WTC11 (cell line): ENCODE measurements around the gene SRSF2. TPM values are rescaled to one million over a fixed set of nuclear protein-coding genes. Genes with fewer than 3 reads are reported as not detected.

Source experiments
- ATAC-seq: fragments of 200-7000 bp; cut with Tn5 transposase; 2 replicates; pipeline ENCODE4 v1.10.0; 2021; ENCODE audit warnings: mild to moderate bottlenecking, moderate library complexity
- CTCF ChIA-PET: fragments of 300-600 bp; sonication (Branson Sonifier 250); formaldehyde crosslinking; loops from one replicate; lab custom pipeline; 2021; ENCODE audit warnings: antibody characterized with exemption; lab: Charles Lee
- POLR2A ChIA-PET: fragments of 350-600 bp; sonication (Branson Sonifier 250); formaldehyde crosslinking; loops from one replicate; lab custom pipeline; 2021; ENCODE audit warnings: antibody characterized with exemption; lab: Charles Lee
- DNase-seq: peaks from one replicate; pipeline ENCODE4 v3.0.0; 2021; ENCODE audit warnings: low spot score
- H3K27ac Mint-ChIP-seq: 2 replicates; pipeline ENCODE4 v1.8.0; 2021; ENCODE audit warnings: mixed read lengths
- H3K27me3 Mint-ChIP-seq: 2 replicates; pipeline ENCODE4 v1.8.0; 2021; ENCODE audit warnings: low read depth, mild to moderate bottlenecking, moderate library complexity, mixed read lengths
- H3K36me3 Mint-ChIP-seq: 2 replicates; pipeline ENCODE4 v1.8.0; 2021; ENCODE audit warnings: mixed read lengths
- H3K4me1 Mint-ChIP-seq: 2 replicates; pipeline ENCODE4 v1.8.0; 2022; ENCODE audit warnings: mixed read lengths
- H3K4me3 Mint-ChIP-seq: 2 replicates; pipeline ENCODE4 v1.8.0; 2021; ENCODE audit warnings: mild to moderate bottlenecking, moderate library complexity, mixed read lengths
- H3K9me3 Mint-ChIP-seq: 2 replicates; pipeline ENCODE4 v1.8.0; 2021; ENCODE audit warnings: mixed read lengths
- ATF3 ChIP-seq: sonication (generic); formaldehyde crosslinking; conservative IDR thresholded peaks from 2 replicates; pipeline ENCODE4 v1.8.1; 2022; ENCODE audit warnings: mild to moderate bottlenecking, missing genetic modification reagents
- CBFB ChIP-seq: sonication (generic); formaldehyde crosslinking; IDR thresholded peaks from 2 replicates; pipeline ENCODE4 v1.8.1; 2022; ENCODE audit warnings: mild to moderate bottlenecking, low read depth, missing genetic modification reagents
- ESRRA ChIP-seq: sonication (generic); formaldehyde crosslinking; IDR thresholded peaks from 2 replicates; pipeline ENCODE4 v1.8.1; 2022; ENCODE audit warnings: mild to moderate bottlenecking, missing genetic modification reagents, borderline replicate concordance
- FOXP4 ChIP-seq: sonication (generic); formaldehyde crosslinking; IDR thresholded peaks from 2 replicates; pipeline ENCODE4 v1.8.0; 2022; ENCODE audit warnings: mild to moderate bottlenecking, missing genetic modification reagents
- GRHL2 ChIP-seq: fragments of 250-450 bp; sonication (Bioruptor Pico); IDR thresholded peaks from 2 replicates; pipeline ENCODE4 v1.8.0; 2022; ENCODE audit warnings: mild to moderate bottlenecking, moderate library complexity; ENCODE audit not compliant: insufficient replicate concordance, severe bottlenecking
- GTF2I ChIP-seq: fragments of 250-450 bp; sonication (Bioruptor Pico); conservative IDR thresholded peaks from 2 replicates; pipeline ENCODE4 v1.4.0; 2021; ENCODE audit warnings: mild to moderate bottlenecking
- IRF2 ChIP-seq: sonication (generic); formaldehyde crosslinking; IDR thresholded peaks from 2 replicates; pipeline ENCODE4 v1.8.0; 2022; ENCODE audit warnings: low read depth, missing genetic modification reagents, borderline replicate concordance
- MYBL2 ChIP-seq: sonication (generic); formaldehyde crosslinking; IDR thresholded peaks from 2 replicates; pipeline ENCODE4 v1.8.1; 2023; ENCODE audit warnings: mild to moderate bottlenecking, moderate library complexity, missing genetic modification reagents
- OVOL2 ChIP-seq: fragments of 250-450 bp; sonication (Bioruptor Pico); IDR thresholded peaks from 2 replicates; pipeline ENCODE4 v1.9.0; 2021; ENCODE audit warnings: mild to moderate bottlenecking, borderline replicate concordance
- SMAD3 ChIP-seq: sonication (generic); formaldehyde crosslinking; IDR thresholded peaks from 2 replicates; pipeline ENCODE4 v1.8.0; 2022; ENCODE audit warnings: missing genetic modification reagents, mild to moderate bottlenecking, borderline replicate concordance
- SMAD4 ChIP-seq: sonication (generic); formaldehyde crosslinking; IDR thresholded peaks from 2 replicates; pipeline ENCODE4 v1.8.0; 2022; ENCODE audit warnings: mild to moderate bottlenecking, missing genetic modification reagents
- SOX15 ChIP-seq: fragments of 250-450 bp; sonication (Bioruptor Pico); IDR thresholded peaks from 2 replicates; pipeline ENCODE4 v1.9.0; 2021; ENCODE audit warnings: mild to moderate bottlenecking
- USF2 ChIP-seq: sonication (generic); formaldehyde crosslinking; IDR thresholded peaks from 2 replicates; pipeline ENCODE4 v1.8.1; 2023; ENCODE audit warnings: mild to moderate bottlenecking, missing genetic modification reagents, moderate library complexity
- ZMAT4 ChIP-seq: fragments of 250-450 bp; sonication (Bioruptor Pico); IDR thresholded peaks from 2 replicates; pipeline ENCODE4 v1.9.0; 2021; ENCODE audit warnings: mild to moderate bottlenecking
- ZNF396 ChIP-seq: fragments of 250-450 bp; sonication (Bioruptor Pico); IDR thresholded peaks from 2 replicates; pipeline ENCODE4 v1.8.0; 2021; ENCODE audit warnings: mild to moderate bottlenecking, moderate library complexity, borderline replicate concordance
- ZNF671 ChIP-seq: fragments of 250-450 bp; sonication (Bioruptor Pico); IDR thresholded peaks from 2 replicates; pipeline ENCODE4 v1.8.0; 2021; ENCODE audit warnings: mild to moderate bottlenecking
- microRNA-seq: library from miRNA; unstranded; fragments of <30 nt; microRNA quantifications from one replicate; pipeline ENCODE4 v1.2.0, GENCODE V29; 2022; ENCODE audit warnings: borderline number of aligned reads
- total RNA-seq: library from RNA; stranded (reverse); gene quantifications from 3 replicates; pipeline ENCODE4 v1.2.3, GENCODE V29; 2021

Gene SRSF2
- total RNA-seq, 1 experiment from 2014 or later = 355 TPM

- no peak overlapping the region for H3K4me3 Mint-ChIP-seq
- no peak for DNase-seq
- CTCF ChIA-PET = interaction anchor here (0.9 to 2.3 kb wide), 13 partner anchors 11 to 162 kb away, joined by 3 to 16 read pairs (median 5); no protein-coding TSS in a partner anchor
- POLR2A ChIA-PET = no interaction called here
- no peaks in the 10 kb centered on the region for H3K9me3 Mint-ChIP-seq
- no peak overlapping the region for H3K27ac Mint-ChIP-seq
- TF ChIP-seq GRHL2 (CRISPR knock-in tag) (no peak), SMAD4 (CRISPR knock-in tag) (no peak), OVOL2 (CRISPR knock-in tag) (no peak), ZNF396 (no peak), GTF2I (CRISPR knock-in tag) (no peak), ESRRA (CRISPR knock-in tag) (no peak), SOX15 (no peak), IRF2 (no peak), FOXP4 (CRISPR knock-in tag) (no peak), USF2 (no peak), ATF3 (CRISPR knock-in tag) (no peak), MYBL2 (CRISPR knock-in tag) (no peak), ZNF671 (CRISPR knock-in tag) (no peak), CBFB (no peak), SMAD3 (CRISPR knock-in tag) (no peak), ZMAT4 (CRISPR knock-in tag) (no peak)
- H3K4me1 Mint-ChIP-seq = peaks cover 16% of the 10 kb centered on the region
- H3K36me3 Mint-ChIP-seq = no peaks in the 10 kb centered on the region
- no peak for ATAC-seq
- H3K27me3 Mint-ChIP-seq = no peaks in the 10 kb centered on the region
Measured at GRCh38 chr17:76684756-76685155, 52.4 kb downstream of the SRSF2 start.

Small RNA genes within 50 kb of the gene (microRNA-seq; reads per million reads assigned to microRNA genes)
- 1.4 reads per million for gene MIR636

Other genes with a start within 250 kb of the SRSF2 start
- gene RHBDF2, start 235.9 kb downstream of the SRSF2 start, total RNA-seq = 28.6 to 33.0 TPM (median 31.5 TPM) in 3 replicates
- 3.6 to 5.3 TPM (median 5.1 TPM) in 3 replicates for gene CYGB, start 199.6 kb downstream of the SRSF2 start, total RNA-seq
- 2.7 to 4.5 TPM (median 4.0 TPM) in 3 replicates for gene PRCD, start 197.3 kb downstream of the SRSF2 start, total RNA-seq
- gene ST6GALNAC2, start 151.5 kb downstream of the SRSF2 start, total RNA-seq = 0.30 TPM in 1 of 3 replicates, not detected in the others
- gene ST6GALNAC1, start 93.6 kb downstream of the SRSF2 start, total RNA-seq = 0.13 to 0.37 TPM (median 0.16 TPM) in 3 replicates
- 46.5 to 53.7 TPM (median 48.2 TPM) in 3 replicates for gene MXRA7, start 26.4 kb downstream of the SRSF2 start, total RNA-seq
- gene JMJD6, start 10.7 kb downstream of the SRSF2 start, total RNA-seq = 20.3 to 23.8 TPM (median 21.6 TPM) in 3 replicates
- gene METTL23, start 10.5 kb downstream of the SRSF2 start, total RNA-seq = 43.3 to 48.5 TPM (median 48.3 TPM) in 3 replicates
- gene MFSD11, start 788 bp upstream of the SRSF2 start, total RNA-seq = 16.6 to 26.4 TPM (median 24.1 TPM) in 3 replicates
- 11.5 to 12.0 TPM (median 11.6 TPM) in 3 replicates for gene MGAT5B, start 131.1 kb upstream of the SRSF2 start, total RNA-seq